GM18526 (cell line): Measurements from ENCODE around the gene MRPL37.

Experiments
- POLR2A ChIP-seq: IDR thresholded peaks from 3 replicates; pipeline ENCODE4 v1.6.1; 2011; ENCODE audit not compliant: insufficient read length; ENCODE audit errors: extremely low read depth

The MRPL37 gene

GRCh38 chr1:54191525-54191924, 8.4 kb upstream of the MRPL37 start:
- no peak for TF ChIP-seq POLR2A

- TF ChIP-seq POLR2A, result no peak
Measured at GRCh38 chr1:54193453-54193852, 6.5 kb upstream of the MRPL37 start.

- TF ChIP-seq POLR2A, result no peak
Measured at GRCh38 chr1:54199151-54199764, 709 bp upstream of the MRPL37 start.

DNA sequence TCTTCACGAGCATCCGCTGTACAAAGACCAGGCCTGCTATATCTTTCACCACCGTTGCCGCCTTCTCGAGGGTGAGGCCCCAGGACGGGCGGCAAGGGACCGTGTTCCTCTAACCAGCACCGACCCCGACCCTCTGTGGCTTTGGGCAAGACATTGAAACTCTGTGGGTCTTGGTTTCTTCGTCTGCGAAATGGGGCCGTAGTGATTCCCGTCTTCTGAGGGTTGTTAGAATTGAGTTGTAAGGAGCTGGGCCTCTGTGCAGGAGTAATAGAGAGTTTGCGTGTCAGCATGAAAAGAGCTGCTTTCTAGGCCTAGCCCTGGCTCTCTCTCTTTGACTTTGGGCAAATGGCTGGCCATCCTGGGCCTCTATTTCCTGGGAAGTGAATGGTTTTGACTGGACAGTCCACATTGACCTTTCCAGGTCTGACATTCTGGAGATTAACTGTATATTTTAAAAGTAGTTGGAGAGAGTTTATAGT, 591 bp downstream of the MRPL37 start:
- no peak for TF ChIP-seq POLR2A

- TF ChIP-seq POLR2A, result no peak
Measured at GRCh38 chr1:54204199-54204598, 4.2 kb downstream of the MRPL37 start.

DNA sequence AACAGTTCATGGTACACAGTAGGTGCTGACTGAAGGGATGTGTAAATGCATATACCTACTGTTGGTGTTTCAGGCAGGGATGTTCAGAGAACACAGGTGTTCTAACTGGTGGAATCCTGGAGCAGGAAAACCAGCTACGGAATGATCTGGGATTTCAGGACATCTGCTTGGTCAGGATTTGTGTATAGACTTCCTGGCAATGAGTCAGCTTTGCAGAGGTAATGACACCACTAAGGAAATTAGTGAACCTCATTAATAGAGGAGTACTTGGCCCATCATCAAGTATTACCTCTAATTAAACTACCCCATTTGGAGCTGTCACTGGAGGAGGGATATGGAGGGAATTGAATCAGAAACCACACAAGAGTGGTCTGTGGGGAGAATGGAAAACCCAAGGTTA, 7.3 kb downstream of the MRPL37 start:
- no peak for TF ChIP-seq POLR2A

DNA sequence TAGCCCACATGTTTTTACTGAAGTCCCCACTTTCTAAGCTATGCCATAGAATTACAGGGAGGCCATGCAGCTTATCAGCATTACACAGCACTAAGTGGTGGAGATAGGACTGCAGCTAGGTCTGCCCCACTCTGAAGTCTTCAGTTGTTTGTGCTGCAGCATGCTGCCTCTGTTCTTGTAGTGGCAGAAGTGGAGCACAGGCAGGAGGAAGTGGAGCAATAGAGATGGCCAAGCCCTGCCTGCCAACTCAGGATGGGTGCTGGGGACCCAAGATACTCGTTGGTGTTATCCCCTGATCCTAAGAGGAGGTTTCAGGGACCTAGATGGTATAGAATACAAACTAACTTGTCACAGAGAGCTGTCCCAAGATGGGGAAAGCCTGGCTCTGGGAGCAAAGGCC, 12.9 kb downstream of the MRPL37 start:
- no peak for TF ChIP-seq POLR2A

GRCh38 chr1:54215523-54215922, 15.6 kb downstream of the MRPL37 start:
- no peak for TF ChIP-seq POLR2A

DNA sequence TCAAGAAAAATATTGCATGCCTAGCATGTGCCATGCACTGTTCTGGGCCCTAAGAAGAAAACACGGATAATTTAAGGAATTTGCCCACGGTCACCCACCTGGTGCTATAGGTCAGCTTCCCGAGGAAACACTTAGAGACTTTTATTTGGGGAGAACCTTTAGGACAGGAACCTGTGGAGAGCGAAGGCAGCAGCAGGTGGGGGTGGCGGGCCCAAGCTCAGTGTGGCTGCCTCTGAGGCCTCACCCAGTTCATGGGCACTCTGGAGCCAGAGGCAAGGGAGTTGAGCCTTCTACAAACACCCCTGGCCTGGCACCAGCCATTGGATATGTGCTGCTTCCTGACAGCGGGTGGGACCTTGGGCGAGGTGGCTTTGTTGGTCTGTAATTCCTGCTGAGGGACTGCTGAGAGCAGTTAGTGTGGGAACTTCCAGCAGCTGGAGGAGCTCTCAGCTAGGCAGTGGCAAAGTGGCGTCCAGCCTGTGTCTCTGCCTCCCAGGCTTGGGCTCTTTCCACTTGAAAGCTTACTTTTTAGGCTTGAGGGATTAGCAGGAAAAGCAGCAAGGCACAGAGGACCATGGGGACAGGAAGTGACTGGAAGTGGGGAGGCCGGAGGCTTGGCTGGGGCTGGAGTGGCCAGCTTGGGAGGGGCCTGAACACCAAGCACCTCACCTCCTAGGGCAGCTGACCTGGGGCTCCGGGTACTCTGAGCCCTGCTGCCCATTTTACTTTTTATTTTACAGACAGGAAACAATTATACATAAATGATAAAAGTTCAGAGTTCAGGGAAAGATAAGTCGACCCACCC, 19.1 kb downstream of the MRPL37 start:
- TF ChIP-seq POLR2A, result no peak

GRCh38 chr1:54219688-54220003, 19.7 kb downstream of the MRPL37 start:
- TF ChIP-seq POLR2A, result no peak

DNA sequence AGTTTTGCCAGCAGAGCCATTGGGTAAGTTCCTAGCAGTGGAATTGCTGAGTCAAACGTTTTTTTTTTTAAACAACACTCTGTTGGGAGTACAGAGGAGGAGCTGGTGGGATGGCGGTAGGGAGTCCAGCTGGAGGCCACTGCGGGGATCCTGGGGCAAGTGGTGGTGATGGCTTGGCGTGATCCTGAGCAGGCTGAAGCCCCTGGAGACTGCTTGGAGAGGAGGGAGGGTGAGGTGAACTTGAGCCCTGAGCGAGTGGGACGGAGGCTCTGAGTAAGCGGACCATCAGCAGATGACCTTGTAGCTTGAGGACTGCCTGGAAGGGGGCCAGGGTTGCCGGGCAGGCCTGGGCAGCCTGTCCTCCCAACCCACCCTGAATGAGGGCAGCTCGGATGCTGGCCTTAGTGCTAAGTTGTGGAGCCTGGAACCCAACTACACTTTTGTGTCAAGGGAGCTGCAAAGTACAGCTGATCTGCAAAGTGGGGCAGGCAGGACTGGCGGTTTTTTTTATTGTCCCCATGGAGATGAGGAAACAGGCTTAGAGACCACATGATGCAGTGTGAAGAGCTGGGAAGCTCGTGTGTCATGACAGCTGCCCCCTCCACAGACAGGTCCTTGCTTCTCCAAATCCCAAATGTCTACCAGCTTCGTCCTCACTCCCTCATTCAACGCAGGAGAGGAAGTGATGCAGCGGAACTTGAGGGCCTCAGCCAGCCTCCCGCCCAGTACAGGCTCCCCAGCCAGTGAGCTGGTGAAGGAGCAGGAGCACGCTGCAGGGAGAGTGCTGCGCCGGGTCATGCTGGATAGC, 20.2 kb downstream of the MRPL37 start:
- no peak for TF ChIP-seq POLR2A

DNA sequence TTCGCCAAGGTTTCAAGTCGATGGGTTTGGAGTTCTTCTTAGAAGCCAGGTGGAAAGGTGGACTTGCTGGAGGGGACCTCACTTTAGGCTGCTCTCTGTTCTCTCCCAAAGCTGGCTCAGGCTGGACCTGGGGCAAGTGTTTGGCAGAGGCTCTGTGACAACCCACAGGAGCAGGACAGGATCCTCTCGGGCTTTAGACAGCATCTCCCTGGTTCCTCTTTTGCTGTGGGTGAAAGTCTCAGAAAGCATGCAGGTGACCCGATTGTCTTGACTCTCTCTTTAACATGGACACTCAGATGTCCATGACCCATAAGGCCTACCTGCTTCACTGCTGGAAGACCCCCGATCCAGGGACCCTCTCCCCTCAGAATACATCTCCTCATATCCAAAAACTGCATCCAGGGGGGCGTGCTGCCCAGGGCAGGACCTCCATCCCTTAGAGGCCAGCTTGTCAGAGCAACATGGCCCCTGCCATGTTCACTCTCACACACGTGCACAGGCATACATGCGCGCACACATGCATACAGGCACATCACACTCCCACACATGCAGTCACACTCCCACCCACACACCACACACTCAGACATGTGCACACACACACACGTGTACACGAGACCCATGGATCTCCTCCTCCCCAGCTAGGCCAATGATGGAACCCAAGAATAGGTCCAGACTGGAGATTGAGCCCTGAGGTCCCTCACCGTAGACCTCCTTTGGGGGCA, 21.3 kb downstream of the MRPL37 start:
- TF ChIP-seq POLR2A, result no peak

DNA sequence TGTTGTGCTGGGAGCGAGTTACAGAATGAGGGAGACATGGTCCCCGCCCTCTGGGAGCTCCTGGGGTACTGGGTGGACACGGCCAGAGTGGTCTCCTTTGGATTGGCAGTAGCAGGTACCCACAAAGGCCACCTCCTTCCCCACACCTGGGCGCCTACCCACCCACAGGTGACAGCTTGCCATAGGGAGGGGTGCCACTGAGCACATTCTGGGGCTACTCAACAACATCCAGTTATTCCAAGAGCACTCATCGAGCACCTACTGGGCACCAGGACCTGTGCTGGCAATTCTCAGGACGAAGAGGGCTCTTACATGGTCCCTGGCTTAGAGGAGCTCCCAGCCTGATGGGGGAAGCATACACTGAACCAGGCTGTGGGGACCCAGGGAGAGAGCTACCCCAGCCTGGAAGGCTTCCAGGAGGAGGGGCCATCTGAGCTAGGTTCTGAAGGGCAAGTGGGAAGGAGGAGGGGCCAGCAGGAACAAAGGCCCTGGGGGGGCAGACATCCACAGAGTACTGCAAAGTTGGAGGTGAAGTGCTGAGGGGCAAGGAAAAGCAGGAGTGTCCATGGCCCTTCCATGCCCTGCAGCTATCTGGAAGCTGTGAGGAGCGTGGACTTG, 22.0 kb downstream of the MRPL37 start:
- TF ChIP-seq POLR2A, result no peak

DNA sequence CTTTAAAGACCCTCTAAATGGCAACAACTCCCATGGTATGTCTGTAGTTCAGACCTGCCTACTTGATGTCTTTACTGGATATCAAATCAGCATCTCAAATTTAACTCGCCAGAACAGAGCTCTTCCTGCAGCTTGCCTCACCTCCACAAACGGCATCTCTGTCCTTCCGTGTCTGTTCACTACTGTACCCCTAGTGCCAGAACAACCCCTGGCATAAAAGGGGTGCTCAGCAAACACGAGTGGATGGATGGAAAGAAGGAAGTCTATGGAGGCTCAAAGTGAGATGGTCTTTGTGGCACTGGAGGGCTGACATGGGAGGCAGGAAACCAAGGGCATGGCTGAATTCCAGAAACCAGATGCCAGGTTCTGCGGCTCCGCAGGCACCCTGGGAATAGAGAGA, 22.7 kb downstream of the MRPL37 start:
- no peak for TF ChIP-seq POLR2A
